Upper lobe of left lung (tissue), 4 donors: Measurements from ENCODE around the gene TPP2.

Experiments
- EP300 ChIP-seq, 4 donors: sonication (generic); formaldehyde crosslinking; IDR thresholded peaks; one replicate each; pipeline ENCODE4 v1.5.1; 2017; ENCODE audit warnings: antibody characterized with exemption in 4 of 4, control low read depth in 2 of 4
- POLR2A ChIP-seq, 4 donors: fragments of 450-650 bp; IDR thresholded peaks; one replicate each; pipeline ENCODE4 v1.5.1; 2016 to 2017; ENCODE audit warnings: antibody characterized with exemption in 4 of 4, mild to moderate bottlenecking in 2 of 4
- TF ChIP-seq, protein P1 (sequence below), 6 experiments: fragments of 450-650 bp in 4 of 6; fragments of 200-600 bp in 2 of 6; sonication (generic) in 2 of 6; IDR thresholded peaks; one replicate each; pipeline ENCODE4 v1.5.1; 2016 to 2019; ENCODE audit warnings: antibody characterized with exemption in 6 of 6

DNA sequence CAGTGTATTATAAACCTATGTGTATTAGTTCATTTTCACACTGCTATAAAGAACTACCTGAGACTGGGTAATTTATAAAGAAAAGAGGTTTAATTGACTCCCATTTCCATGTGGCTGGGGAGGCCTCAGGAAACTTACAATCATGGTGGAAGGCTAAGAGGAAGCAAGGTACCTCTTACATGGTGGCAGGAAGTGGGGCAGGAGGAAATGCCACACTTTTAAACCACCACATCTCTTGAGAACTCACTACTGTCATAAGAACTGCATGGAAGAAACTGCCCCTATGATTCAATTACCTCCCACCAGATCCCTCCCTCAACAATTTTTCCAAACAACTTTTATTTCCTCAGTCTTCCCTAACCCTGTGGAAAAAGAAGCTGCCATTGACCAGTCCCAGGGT lies 14.5 kb upstream of the TPP2 start:
- TF ChIP-seq EP300 (IDR thresholded peaks at IDR 0.05) (no peak), POLR2A (IDR thresholded peaks at IDR 0.05) (no peak)
- TF ChIP-seq, protein P1, sequence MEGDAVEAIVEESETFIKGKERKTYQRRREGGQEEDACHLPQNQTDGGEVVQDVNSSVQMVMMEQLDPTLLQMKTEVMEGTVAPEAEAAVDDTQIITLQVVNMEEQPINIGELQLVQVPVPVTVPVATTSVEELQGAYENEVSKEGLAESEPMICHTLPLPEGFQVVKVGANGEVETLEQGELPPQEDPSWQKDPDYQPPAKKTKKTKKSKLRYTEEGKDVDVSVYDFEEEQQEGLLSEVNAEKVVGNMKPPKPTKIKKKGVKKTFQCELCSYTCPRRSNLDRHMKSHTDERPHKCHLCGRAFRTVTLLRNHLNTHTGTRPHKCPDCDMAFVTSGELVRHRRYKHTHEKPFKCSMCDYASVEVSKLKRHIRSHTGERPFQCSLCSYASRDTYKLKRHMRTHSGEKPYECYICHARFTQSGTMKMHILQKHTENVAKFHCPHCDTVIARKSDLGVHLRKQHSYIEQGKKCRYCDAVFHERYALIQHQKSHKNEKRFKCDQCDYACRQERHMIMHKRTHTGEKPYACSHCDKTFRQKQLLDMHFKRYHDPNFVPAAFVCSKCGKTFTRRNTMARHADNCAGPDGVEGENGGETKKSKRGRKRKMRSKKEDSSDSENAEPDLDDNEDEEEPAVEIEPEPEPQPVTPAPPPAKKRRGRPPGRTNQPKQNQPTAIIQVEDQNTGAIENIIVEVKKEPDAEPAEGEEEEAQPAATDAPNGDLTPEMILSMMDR (IDR thresholded peaks at IDR 0.05): no peak
